Peyer's patch (tissue), 4 donors: ENCODE data around the gene DPYD. TPM values are rescaled to one million over a fixed set of nuclear protein-coding genes. Genes with fewer than 3 reads are reported as not detected.

Source experiments
- DNase-seq, 3 donors: peaks; one replicate each; pipeline ENCODE4 v3.0.0-alpha.2; 2017 to 2019
- H3K27ac ChIP-seq, 4 donors: fragments of 200-600 bp; sonication (generic); one replicate each; pipeline ENCODE4 v1.5.1; 2016 to 2019
- H3K27me3 ChIP-seq, 2 donors: fragments of 200-600 bp; sonication (generic); one replicate each; pipeline ENCODE4 v1.5.1; 2019
- H3K36me3 ChIP-seq, 3 donors: fragments of 200-600 bp; sonication (generic); one replicate each; pipeline ENCODE4 v1.5.1; 2016 to 2019
- H3K4me1 ChIP-seq, 4 donors: fragments of 200-600 bp; sonication (generic); one replicate each; pipeline ENCODE4 v1.5.1; 2016 to 2019
- H3K4me3 ChIP-seq, 4 donors: fragments of 200-600 bp; sonication (generic); 1 replicate in 3 of 4; 2 replicates in 1 of 4; pipeline ENCODE4 v1.5.1; 2016 to 2019; ENCODE audit warnings: mild to moderate bottlenecking in 1 of 4
- H3K9me3 ChIP-seq, 4 donors: fragments of 200-600 bp; sonication (generic); one replicate each; pipeline ENCODE4 v1.5.1; 2016 to 2019; ENCODE audit warnings: mild to moderate bottlenecking in 1 of 4
- POLR2A ChIP-seq, 2 donors: fragments of 450-650 bp; IDR thresholded peaks; one replicate each; pipeline ENCODE4 v1.5.1; 2017; ENCODE audit warnings: antibody characterized with exemption in 2 of 2, mild to moderate bottlenecking in 2 of 2, moderate library complexity in 2 of 2
- total RNA-seq, 4 donors: library from RNA; depleted of rRNA; stranded (reverse); fragments of >200 nt; gene quantifications; one replicate each; pipeline ENCODE4 v1.1.0, GENCODE V29; 2016
- TF ChIP-seq, protein P1 (sequence below), 6 experiments: fragments of 450-650 bp in 4 of 6; fragments of 200-600 bp in 2 of 6; sonication (generic) in 1 of 6; IDR thresholded peaks; one replicate each; pipeline ENCODE4 v1.5.1; 2017 to 2019; ENCODE audit warnings: antibody characterized with exemption in 6 of 6, mild to moderate bottlenecking in 3 of 6, moderate library complexity in 1 of 6

The DPYD gene
- total RNA-seq, 4 donors from 2014 or later, result 30.8 to 39.7 (median 36.4) TPM

DNA sequence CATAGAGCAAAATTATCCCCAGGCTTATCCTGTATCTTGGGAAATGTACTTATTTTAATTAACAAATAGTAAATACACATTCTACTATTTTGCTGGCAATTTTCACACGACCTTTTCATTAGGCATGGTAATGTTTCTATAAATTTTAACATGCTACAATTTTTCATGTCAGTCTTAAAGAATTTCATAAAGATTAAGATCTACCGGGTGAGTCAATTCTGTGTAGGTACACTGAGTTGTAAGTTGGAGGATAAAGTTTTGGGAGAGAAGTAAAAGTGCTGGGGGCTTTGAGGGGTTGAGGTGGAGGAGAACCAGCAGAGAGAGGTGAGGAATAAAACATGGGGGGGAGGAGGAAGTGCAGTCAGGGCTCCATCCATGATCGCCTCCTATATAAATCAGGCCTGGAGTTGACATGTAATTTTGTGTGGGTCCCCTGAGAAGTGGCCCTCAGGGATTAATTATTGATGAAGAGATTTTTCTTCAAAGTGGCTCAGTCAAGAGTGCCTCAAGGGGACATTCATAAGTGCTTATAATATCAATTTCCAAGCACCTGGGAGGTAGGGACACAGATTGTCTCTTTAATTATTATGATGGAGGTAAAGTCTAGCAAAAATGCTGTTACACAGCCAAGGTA lies 7.2 kb downstream of the DPYD start:
- TF ChIP-seq, protein P1, sequence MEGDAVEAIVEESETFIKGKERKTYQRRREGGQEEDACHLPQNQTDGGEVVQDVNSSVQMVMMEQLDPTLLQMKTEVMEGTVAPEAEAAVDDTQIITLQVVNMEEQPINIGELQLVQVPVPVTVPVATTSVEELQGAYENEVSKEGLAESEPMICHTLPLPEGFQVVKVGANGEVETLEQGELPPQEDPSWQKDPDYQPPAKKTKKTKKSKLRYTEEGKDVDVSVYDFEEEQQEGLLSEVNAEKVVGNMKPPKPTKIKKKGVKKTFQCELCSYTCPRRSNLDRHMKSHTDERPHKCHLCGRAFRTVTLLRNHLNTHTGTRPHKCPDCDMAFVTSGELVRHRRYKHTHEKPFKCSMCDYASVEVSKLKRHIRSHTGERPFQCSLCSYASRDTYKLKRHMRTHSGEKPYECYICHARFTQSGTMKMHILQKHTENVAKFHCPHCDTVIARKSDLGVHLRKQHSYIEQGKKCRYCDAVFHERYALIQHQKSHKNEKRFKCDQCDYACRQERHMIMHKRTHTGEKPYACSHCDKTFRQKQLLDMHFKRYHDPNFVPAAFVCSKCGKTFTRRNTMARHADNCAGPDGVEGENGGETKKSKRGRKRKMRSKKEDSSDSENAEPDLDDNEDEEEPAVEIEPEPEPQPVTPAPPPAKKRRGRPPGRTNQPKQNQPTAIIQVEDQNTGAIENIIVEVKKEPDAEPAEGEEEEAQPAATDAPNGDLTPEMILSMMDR (IDR thresholded peaks at IDR 0.05), result no peak
- no peak for TF ChIP-seq POLR2A (IDR thresholded peaks at IDR 0.05)
- Histone ChIP-seq H3K36me3 (no peaks in the 10 kb centered on the region), H3K4me1 (peaks cover 0 to under 1% (median 0%) of the 10 kb centered on the region in 4 donors), H3K27ac (no peak overlapping the region), H3K9me3 (no peaks in the 10 kb centered on the region), H3K4me3 (no peak overlapping the region), H3K27me3 (no peaks in the 10 kb centered on the region)
- DNase-seq, result no peak

DNA sequence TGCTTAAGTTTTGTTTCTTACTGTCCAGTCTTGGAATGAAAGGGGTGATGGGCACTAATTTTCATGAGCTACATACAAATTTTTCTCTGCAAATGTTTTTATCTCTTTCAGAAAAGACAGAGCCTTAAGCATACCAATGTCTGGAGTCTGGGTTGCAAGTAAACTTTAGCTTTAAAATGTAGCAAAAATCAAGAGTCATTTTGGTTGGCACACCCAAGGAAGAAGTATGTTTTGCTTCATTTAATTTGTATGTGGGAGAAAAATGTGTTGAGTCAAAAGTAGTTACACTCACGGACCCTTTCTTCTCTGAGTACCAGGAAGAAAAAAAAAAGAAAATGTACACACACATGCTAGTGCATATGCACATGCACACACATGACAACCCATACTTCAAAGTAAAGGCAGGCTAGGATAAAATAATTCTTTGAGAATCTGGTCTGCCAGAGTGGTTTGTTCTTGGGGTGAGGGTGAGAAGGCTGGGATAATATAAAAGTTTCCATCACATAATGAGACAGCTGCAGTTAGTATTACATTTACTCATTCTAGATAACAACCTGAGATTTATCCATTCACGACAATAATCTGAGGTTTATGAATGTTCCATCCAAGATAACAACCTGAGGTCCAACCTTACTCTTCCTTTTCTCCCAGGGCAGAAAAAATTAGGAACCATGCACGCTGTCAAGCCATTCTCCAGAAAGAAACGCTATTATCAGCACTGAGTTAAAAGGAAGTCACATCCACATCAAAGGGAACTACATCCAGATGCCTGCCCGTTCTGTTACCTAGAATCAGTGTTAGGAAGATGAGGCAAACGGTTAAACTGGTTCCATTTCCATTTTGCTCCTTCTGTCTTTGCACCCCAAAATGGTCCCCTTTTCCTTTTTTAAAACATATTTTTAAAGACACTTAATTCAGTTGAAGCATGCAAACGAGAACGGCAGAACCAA lies 9.3 kb downstream of the DPYD start:
- H3K4me3 ChIP-seq, result no peak overlapping the region
- no peak for DNase-seq
- H3K27ac ChIP-seq, result no peak overlapping the region
- no peaks in the 10 kb centered on the region for H3K4me1 ChIP-seq
- TF ChIP-seq POLR2A (IDR thresholded peaks at IDR 0.05), result no peak
- TF ChIP-seq, protein P1 (IDR thresholded peaks at IDR 0.05), result no peak
- H3K27me3 ChIP-seq, result no peaks in the 10 kb centered on the region
- no peaks in the 10 kb centered on the region for H3K36me3 ChIP-seq
- H3K9me3 ChIP-seq, result no peaks in the 10 kb centered on the region

DNA sequence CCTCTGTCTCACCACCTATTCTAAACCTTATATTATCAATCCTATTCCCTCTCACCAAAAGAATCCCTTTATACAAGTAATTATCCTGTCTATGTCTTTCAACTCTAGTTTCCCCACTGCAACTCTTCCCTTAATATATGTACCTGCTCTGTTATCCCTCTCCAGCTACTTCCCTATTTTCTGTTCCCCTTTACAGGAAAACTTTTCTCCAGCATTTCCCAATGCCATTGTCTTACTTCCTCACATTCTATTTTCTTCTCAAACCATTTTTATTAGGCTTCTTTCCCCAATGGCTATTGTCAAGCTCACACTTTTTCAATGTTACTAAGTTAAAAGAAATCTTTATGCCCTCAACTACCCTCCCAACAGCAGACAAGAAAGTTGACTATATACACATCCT lies 11.6 kb downstream of the DPYD start:
- TF ChIP-seq POLR2A (IDR thresholded peaks at IDR 0.05), result no peak
- TF ChIP-seq, protein P1 (IDR thresholded peaks at IDR 0.05), result no peak
- H3K4me1 ChIP-seq, result no peaks in the 10 kb centered on the region
- no peaks in the 10 kb centered on the region for H3K9me3 ChIP-seq
- no peak for DNase-seq
- H3K27me3 ChIP-seq, result no peaks in the 10 kb centered on the region
- no peak overlapping the region for H3K27ac ChIP-seq
- H3K4me3 ChIP-seq, result no peak overlapping the region
- no peaks in the 10 kb centered on the region for H3K36me3 ChIP-seq

DNA sequence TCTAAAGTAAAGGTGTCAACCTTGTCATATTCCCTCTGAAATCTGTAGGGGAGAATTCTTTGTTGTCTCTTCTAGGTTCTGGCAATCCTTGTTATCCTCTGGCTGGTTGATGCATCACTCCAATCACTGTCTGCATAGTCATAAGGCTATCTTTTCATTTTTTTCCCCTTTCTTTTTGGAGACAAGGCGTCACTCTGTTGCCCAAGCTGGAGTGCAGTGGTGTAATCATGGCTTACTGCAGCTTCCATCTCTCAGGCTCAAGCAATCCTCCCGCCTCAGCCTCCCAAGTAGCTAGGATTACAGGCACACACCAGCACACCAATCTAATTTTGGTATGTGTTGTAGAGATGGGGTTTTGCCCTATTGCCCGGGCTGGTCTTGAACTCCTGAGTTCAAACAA lies 12.9 kb downstream of the DPYD start:
- no peaks in the 10 kb centered on the region for H3K27me3 ChIP-seq
- TF ChIP-seq, protein P1 (IDR thresholded peaks at IDR 0.05), result no peak
- no peak for TF ChIP-seq POLR2A (IDR thresholded peaks at IDR 0.05)
- DNase-seq, result no peak
- no peak overlapping the region for H3K4me3 ChIP-seq
- no peaks in the 10 kb centered on the region for H3K36me3 ChIP-seq
- no peaks in the 10 kb centered on the region for H3K4me1 ChIP-seq
- H3K27ac ChIP-seq, result no peak overlapping the region
- H3K9me3 ChIP-seq, result no peaks in the 10 kb centered on the region

DNA sequence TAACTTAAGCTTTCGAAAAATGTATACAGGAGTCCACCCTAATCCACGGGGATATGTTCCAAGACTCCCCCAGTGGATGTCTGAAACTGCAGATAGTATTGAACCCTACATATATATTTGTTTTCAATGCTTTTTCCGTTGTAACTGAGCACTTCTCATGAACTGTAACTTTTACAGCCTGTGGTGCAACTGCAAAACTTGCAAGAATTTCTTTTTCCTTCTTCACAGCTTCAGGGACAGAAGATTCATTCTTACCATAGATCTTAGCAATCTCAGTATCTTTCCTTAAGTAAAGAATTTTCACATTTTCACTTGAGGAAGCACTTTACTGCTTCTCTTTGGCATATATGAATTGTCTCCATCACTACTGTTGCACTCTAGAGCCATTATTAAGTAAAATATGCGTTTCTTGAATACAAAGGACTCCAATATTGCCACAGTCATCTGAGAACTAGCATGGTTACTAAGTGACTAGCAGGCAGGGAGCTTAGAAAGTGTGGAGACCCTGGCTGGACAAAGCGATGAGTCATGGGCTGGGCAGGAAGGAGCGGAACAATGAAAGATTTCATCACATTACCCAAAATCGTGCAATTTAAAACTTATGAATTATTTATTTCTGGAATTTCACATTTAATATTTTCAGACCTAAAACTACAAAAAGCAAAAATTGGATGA lies 14.1 kb downstream of the DPYD start:
- Histone ChIP-seq H3K27ac (no peak overlapping the region), H3K4me3 (no peak overlapping the region), H3K9me3 (no peaks in the 10 kb centered on the region), H3K36me3 (no peaks in the 10 kb centered on the region), H3K4me1 (no peaks in the 10 kb centered on the region), H3K27me3 (no peaks in the 10 kb centered on the region)
- no peak for DNase-seq
- no peak for TF ChIP-seq POLR2A (IDR thresholded peaks at IDR 0.05)
- TF ChIP-seq, protein P1 (IDR thresholded peaks at IDR 0.05), result no peak
